Heart left ventricle (tissue), 13 donors: ENCODE measurements around the gene WDR73.
A peak's percentile ranks its signal among the peaks of the same experiment; 100 is the strongest.

ENCODE experiments used
- CTCF ChIP-seq, 12 donors: fragments of 200-600 bp; sonication (generic) in 4 of 12; IDR thresholded peaks; one replicate each; pipeline versions ENCODE4 v1.5.0 to v1.8.0; 2018 to 2022; ENCODE audit warnings: antibody characterized with exemption in 12 of 12, mild to moderate bottlenecking in 5 of 12
- POLR2A ChIP-seq, 2 donors: fragments of 450-650 bp; IDR thresholded peaks; one replicate each; pipeline ENCODE4 v1.6.1; 2017; ENCODE audit warnings: antibody characterized with exemption in 2 of 2, mild to moderate bottlenecking in 2 of 2, moderate library complexity in 2 of 2
- donor health status: ischemic (EF 13 %, LVEDD 7.1; RV severe dilation, severe dysfunction).
- donor health status: DM: no; HTN: yes; CAD: no.
- donor health status: DM: no; HTN: no; CAD: no.
- donor health status: ischemic (EF 25% LVEDD 6.9; RV normal size, moderate dysfunction).
- donor health status: ischemic (EF 25% LVEDD 5.7; RV mildly dilated, moderate dysfunction).
- donor health status: ischemic (EF 35%, LVEDD 5.7; RV mildly dilated, moderate dysfunction).
- donor health status: nonischemic (EF 11% LVEDD 7.7; RV severe dilation, severe dysfunction).
- donor health status: DM: yes; HTN: yes; CAD: no.
- donor health status: PGD.
- donor health status: ischemic (EF 29% LVEDD 5.4; RV normal size, mild dysfunction).
- donor health status: nonischemic (EF 23%, LVEDD 6.1; RV moderate dilation, normal function).

GRCh38 chr15:84598993-84599392 is 55.1 kb downstream of the WDR73 start:
- TF ChIP-seq CTCF (IDR thresholded peaks at IDR 0.05) (peak; percentile 50 to 78 (median 60)), POLR2A (IDR thresholded peaks at IDR 0.05) (no peak)
